Measurements from ENCODE around the gene PADI3.

The PADI3 gene

DNA sequence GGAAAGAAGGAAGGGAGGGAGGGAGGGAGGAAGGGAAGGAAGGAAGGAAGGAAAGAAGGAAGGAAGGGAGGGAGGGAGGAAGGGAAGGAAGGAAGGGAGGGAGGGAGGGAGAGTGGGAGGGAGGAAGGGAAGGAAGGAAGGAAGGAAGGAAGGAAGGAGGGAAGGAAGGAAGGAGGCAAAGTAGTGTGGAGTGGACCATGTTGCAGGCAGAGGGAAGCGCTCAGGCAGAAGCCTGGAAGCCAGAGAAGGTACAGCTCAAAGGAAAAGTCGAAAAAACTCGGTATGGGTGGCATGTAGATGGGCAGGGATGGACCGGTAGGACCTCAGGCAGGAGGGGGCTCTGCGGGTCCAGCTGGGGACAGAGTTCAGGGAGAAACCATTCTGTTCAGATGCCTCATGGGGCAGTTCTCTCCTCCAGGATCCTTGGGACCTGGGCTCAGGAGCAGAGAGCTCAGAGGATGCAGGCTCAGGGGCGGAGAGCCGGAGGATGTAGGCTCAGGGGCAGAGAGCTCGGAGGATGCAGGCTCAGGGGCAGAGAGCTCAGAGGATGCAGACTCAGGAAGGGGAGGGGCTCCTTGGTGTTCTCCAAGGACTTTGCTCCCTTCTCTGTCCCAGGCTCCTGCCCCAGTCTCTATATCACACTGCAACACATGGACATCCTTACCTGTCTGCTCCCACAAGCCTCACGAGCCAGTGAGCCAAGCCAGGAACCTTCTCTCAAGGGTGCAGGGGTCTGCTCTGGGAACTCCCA, 13.6 kb upstream of the PADI3 start:
- TF ChIP-seq, protein P1, sequence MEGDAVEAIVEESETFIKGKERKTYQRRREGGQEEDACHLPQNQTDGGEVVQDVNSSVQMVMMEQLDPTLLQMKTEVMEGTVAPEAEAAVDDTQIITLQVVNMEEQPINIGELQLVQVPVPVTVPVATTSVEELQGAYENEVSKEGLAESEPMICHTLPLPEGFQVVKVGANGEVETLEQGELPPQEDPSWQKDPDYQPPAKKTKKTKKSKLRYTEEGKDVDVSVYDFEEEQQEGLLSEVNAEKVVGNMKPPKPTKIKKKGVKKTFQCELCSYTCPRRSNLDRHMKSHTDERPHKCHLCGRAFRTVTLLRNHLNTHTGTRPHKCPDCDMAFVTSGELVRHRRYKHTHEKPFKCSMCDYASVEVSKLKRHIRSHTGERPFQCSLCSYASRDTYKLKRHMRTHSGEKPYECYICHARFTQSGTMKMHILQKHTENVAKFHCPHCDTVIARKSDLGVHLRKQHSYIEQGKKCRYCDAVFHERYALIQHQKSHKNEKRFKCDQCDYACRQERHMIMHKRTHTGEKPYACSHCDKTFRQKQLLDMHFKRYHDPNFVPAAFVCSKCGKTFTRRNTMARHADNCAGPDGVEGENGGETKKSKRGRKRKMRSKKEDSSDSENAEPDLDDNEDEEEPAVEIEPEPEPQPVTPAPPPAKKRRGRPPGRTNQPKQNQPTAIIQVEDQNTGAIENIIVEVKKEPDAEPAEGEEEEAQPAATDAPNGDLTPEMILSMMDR (IDR thresholded peaks at IDR 0.05): no peak

- TF ChIP-seq, protein P1 (IDR thresholded peaks at IDR 0.05): peak; percentile 59
These were observed 11.9 kb upstream of the PADI3 start for GRCh38 chr1:17236779-17237560.

- TF ChIP-seq, protein P1 (IDR thresholded peaks at IDR 0.05): no peak
These were observed 11.4 kb upstream of the PADI3 start for GRCh38 chr1:17237561-17237903.

DNA sequence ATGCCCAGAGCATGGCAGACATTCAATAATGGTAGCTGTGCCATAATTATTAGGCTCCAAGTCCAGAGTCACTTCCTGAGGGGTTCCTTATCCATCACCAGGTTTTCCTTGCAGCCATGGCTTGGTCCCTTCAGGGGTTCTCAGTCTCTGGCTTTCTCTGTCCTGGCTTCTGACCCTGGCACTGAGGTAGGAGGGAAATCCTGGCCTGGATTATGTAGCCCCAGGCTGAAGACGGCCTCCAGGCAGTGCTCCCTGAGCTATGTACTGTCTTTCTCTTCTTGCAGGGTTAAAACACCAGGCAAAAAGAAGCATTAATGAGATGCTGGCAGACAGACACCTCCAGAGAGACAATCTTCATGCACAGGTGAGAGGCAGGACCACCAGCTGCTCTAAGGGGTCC, 9.5 kb upstream of the PADI3 start:
- TF ChIP-seq, protein P1 (IDR thresholded peaks at IDR 0.05): no peak

DNA sequence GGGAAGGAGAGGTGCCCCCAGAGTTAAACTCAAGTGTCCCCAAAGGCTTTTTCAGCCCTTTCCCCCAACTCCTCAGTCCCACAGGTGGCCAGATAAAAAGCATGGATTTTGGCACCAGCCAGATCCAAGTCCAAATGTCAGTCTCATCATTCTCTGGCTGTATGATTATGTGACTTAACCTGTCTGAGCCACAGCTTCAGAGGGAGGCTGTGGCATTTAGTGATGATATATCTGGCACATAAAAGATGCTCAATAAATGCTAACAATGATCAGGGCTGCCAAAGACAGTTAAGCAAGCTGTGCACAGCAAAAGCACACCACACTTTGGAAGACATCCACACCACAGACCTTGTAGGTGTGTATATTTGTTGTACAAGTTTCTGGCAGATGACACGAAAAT, 5.6 kb upstream of the PADI3 start:
- TF ChIP-seq, protein P1 (IDR thresholded peaks at IDR 0.05): no peak

- TF ChIP-seq, protein P1 (IDR thresholded peaks at IDR 0.05): no peak
These were observed 3.8 kb upstream of the PADI3 start for GRCh38 chr1:17244821-17245740.

GRCh38 chr1:17245816-17246325, 3.0 kb upstream of the PADI3 start:
- TF ChIP-seq, protein P1 (IDR thresholded peaks at IDR 0.05): no peak
